KOPT-K1 (cell line): ENCODE data around the gene C2CD3.
"Not testable (repeated sequence)": the region's sequence is repeated elsewhere in the genome, so short reads cannot be mapped to it uniquely, and the experiment has no call there.

Experiments used
- H3K27ac ChIP-seq: fragments of 200-600 bp; sonication (generic); 2 replicates; pipeline ENCODE4 v1.5.1; 2016; ENCODE audit warnings: antibody characterized with exemption, mild to moderate bottlenecking, low read depth, low read length; ENCODE audit not compliant: poor library complexity, severe bottlenecking
- H3K36me3 ChIP-seq: fragments of 200-600 bp; sonication (generic); 2 replicates; pipeline ENCODE4 v1.5.1; 2017; ENCODE audit warnings: antibody characterized with exemption, mild to moderate bottlenecking, low read length, moderate library complexity; ENCODE audit not compliant: insufficient read depth
- H3K9me3 ChIP-seq: fragments of 200-600 bp; sonication (generic); 2 replicates; pipeline ENCODE4 v1.5.1; 2017; ENCODE audit warnings: antibody characterized with exemption, low read length, mild to moderate bottlenecking; ENCODE audit not compliant: insufficient read depth, poor library complexity, severe bottlenecking

Gene C2CD3

GRCh38 chr11:74112877-74113276 is 57.9 kb downstream of the C2CD3 start:
- Histone ChIP-seq H3K36me3 (peaks cover 84% of the 10 kb centered on the region), H3K27ac (no peak overlapping the region), H3K9me3 (peaks cover 5% of the 10 kb centered on the region)

- Histone ChIP-seq H3K36me3 (peaks cover 88% of the 10 kb centered on the region), H3K9me3 (no peaks in the 10 kb centered on the region), H3K27ac (no peak overlapping the region)
These were observed 64.7 kb downstream of the C2CD3 start for GRCh38 chr11:74106124-74106523.

- H3K27ac ChIP-seq: no peak overlapping the region
- H3K9me3 ChIP-seq: no peaks in the 10 kb centered on the region
- peaks cover 96% of the 10 kb centered on the region for H3K36me3 ChIP-seq
These were observed 68.5 kb downstream of the C2CD3 start for GRCh38 chr11:74102321-74102720.

DNA sequence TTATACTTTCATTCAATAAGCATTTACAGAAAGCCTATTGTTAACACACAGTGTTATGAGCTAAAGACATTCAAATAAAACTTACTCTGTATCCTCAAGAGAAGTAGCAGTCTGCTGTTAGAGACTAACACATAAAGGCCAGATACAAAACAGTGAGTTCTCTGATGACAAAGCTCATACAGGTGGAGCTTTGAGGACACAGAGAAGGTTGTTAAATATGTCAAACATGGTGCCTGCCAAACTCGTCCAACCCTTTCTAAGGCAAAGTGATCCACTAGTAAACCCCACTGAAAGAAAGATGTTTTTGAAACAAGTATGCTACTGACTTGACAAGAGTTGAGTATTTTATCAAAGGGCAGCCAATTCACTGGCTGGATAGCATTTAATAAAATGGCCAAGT is 70.1 kb downstream of the C2CD3 start:
- no peaks in the 10 kb centered on the region for H3K9me3 ChIP-seq
- H3K27ac ChIP-seq: no peak overlapping the region
- H3K36me3 ChIP-seq: peaks cover 99% of the 10 kb centered on the region

DNA sequence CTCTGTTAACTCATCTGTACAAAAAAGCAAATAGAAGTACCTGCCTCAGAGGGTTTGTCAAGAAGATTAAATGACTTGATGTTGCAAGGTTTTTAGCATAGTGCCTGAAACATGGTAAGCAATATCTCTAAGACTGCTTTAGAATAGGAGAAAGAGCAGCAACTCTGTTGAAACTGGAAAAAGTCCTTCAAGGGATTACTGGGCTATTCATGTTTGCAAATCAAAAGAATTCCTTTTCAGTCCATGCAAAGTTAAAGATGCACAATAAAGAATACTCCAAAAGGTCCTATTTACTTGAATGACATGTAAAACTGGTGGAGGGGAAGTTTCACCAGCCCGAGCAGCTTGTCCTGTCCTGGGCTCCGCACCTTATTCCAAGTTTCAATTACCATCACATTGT is 70.6 kb downstream of the C2CD3 start:
- H3K9me3 ChIP-seq: no peaks in the 10 kb centered on the region
- H3K27ac ChIP-seq: no peak overlapping the region
- peaks cover 99% of the 10 kb centered on the region for H3K36me3 ChIP-seq

DNA sequence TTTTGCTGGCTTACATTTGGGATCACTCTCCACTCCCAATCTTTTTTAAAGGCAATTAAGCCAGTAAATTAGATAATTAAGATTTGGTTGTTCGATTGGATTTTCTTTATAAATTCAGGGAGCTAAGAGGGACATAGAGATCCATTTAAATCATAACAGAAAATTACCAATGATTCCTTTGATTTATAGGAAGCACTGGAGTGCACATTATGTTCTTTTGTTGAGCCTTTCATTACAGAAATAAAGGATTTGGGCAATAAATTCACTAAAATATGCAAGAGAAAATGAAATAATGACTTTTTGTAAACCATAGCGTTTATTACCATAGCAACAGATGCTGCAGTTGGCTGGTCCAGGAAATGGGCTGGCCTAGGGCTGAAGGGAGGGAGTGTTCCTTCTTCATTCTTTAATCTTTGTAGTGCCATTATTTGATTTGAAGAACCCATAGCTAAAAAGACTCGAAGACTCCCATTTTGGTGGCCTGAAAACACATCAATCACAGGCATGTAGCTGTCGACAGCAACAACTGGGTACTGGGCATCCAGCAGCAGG is 73.0 kb downstream of the C2CD3 start:
- H3K9me3 ChIP-seq: no peaks in the 10 kb centered on the region
- no peak overlapping the region for H3K27ac ChIP-seq
- peaks cover 99% of the 10 kb centered on the region for H3K36me3 ChIP-seq

GRCh38 chr11:74094393-74094792 is 76.4 kb downstream of the C2CD3 start:
- Histone ChIP-seq H3K36me3 (peaks cover 98% of the 10 kb centered on the region), H3K9me3 (no peaks in the 10 kb centered on the region), H3K27ac (no peak overlapping the region)

GRCh38 chr11:74092425-74092824 is 78.4 kb downstream of the C2CD3 start:
- Histone ChIP-seq H3K36me3 (peaks cover 98% of the 10 kb centered on the region), H3K27ac (no peak overlapping the region), H3K9me3 (no peaks in the 10 kb centered on the region)

DNA sequence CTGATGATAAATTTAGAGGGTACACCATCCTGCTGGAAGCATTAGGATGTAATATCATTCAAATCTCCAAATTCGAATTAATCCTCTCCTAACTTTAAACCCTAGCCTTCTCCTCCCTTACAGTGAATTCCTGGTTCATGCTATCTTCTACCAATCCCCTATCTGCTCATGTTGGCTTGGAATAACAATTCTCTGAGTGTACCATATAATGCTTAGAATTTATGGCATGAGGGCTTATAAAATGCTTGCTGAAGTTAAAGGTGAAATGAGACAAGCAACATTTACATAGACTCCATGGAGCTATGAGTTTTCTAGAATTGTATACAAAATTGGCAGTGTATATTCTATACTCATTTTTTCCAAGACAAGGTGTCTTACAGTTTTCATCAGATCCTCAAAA is 79.3 kb downstream of the C2CD3 start:
- peaks cover 98% of the 10 kb centered on the region for H3K36me3 ChIP-seq
- no peak overlapping the region for H3K27ac ChIP-seq
- H3K9me3 ChIP-seq: no peaks in the 10 kb centered on the region

DNA sequence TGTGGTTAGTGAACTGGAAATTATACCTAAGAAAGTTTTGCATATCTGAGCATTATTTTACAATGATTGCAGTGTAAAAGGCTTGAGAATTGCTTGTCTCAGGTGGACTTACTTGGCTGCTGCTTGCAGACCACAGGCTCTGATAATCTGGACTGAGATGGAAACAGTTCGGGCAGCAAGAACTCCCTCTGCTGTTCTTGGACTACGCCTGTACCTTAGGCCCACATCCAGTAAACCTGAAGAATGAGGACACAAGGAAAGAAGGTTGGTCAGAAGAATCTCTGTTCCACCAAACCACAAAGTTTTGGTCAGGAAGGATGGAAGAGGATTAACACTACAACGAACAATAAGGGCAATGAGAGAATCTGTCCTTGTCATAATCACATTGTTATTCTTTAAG is 80.1 kb downstream of the C2CD3 start:
- H3K9me3 ChIP-seq: no peaks in the 10 kb centered on the region
- H3K36me3 ChIP-seq: peaks cover 98% of the 10 kb centered on the region
- H3K27ac ChIP-seq: no peak overlapping the region

DNA sequence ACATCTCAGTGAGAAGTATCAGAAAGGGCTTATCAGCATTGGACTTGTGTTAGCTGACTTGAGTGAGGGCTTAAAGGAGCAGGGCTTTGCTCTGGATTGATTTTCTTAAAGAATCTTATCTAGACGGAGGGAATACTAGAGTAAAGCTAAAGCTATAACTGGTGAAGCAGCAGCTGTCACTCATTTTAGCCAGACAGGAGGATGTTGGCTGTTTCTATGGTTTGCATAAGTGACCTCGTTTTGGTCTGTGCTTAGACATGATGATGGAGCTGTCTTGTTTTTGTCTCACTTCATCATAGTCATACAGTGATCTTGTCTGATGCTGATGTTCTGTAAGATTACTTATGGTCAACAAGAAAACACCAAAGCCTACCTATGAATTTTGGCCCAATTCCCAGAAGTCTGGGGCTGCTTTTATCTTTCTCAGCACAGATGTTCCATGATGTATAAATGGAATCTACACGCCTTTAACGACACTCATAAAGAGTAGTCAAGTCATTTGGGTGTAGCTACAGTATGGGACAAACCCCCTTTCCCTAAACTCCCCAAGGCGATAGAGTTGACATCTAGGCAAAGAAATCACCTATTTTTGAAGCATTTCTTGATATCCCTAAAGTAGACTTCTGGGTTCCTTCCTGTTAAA is 84.4 kb downstream of the C2CD3 start:
- no peak overlapping the region for H3K27ac ChIP-seq
- no peaks in the 10 kb centered on the region for H3K9me3 ChIP-seq
- peaks cover 91% of the 10 kb centered on the region for H3K36me3 ChIP-seq

DNA sequence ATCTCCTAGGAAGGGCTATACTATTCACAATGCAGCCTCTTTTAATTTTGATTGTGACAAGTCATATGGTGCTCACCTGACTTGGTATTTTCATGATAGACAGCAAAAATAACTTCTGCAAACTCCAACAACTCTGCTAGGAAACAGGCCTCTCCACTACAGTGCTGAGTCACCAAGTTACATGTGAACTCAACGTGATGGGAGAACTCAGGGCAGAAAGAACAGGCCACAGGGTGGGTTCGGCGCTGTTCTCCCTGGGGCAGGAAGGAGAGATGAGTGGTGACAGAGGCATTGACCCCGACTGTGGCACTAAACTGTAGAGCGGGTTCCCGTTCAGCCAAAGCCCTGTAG is 85.3 kb downstream of the C2CD3 start:
- peaks cover 88% of the 10 kb centered on the region for H3K36me3 ChIP-seq
- H3K27ac ChIP-seq: no peak overlapping the region
- H3K9me3 ChIP-seq: no peaks in the 10 kb centered on the region

DNA sequence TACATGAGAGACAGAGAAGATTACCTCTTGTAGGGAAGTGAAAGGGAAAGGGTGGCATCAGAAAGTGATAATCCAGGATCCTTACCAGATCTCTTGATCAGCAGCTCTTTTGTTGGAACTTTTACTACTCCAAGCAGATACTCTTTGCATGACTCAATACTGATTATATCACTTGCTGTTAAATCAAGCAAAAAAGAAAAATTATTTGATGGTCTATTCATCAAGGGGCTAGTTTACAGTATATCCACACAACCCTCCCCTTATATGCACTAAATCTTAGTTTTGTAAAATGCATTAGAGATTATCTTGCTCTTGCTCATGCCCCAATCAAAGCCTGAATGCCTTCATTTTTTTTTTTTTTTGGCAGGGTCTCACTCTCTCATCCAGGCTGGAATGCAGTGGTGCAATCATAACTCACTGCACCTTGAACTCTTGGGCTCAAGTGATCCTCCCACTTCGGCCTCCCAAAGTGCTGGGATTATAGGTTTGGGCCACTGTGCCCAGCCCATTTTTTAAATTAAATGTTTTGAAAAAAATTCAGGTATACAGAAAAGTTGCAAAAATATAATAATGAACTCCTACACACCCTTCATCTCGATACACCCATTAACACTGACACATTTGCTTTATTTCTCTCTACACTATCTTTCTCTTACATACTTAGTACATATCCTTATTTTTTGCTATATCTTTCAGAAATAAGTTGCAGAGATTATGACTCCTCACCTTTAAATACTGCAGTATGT is 85.8 kb downstream of the C2CD3 start:
- H3K27ac ChIP-seq: no peak overlapping the region
- H3K9me3 ChIP-seq: no peaks in the 10 kb centered on the region
- peaks cover 83% of the 10 kb centered on the region for H3K36me3 ChIP-seq

- peaks cover 78% of the 10 kb centered on the region for H3K36me3 ChIP-seq
- H3K27ac ChIP-seq, H3K9me3 ChIP-seq: not testable (repeated sequence)
These were observed 86.9 kb downstream of the C2CD3 start for GRCh38 chr11:74083927-74084326.

GRCh38 chr11:74081428-74081827 is 89.4 kb downstream of the C2CD3 start:
- Histone ChIP-seq H3K27ac (no peak overlapping the region), H3K36me3 (peaks cover 76% of the 10 kb centered on the region)

GRCh38 chr11:74077193-74077592 is 93.6 kb downstream of the C2CD3 start:
- Histone ChIP-seq H3K9me3 (no peaks in the 10 kb centered on the region), H3K36me3 (peaks cover 80% of the 10 kb centered on the region), H3K27ac (no peak overlapping the region)

More at GRCh38 chr11:74081428-74081827, 89.4 kb downstream of the C2CD3 start:
- H3K9me3 ChIP-seq: no peaks in the 10 kb centered on the region
